Keratinocyte (primary cell): ENCODE measurements around the gene PPP1R3C. TPM values are rescaled to one million over a fixed set of nuclear protein-coding genes. Genes with fewer than 3 reads are reported as not detected.

Source experiments
- DNase-seq: peaks from one replicate; pipeline ENCODE4 v3.0.0-alpha.2; 2011; ENCODE audit warnings: low read depth, missing footprints, low spot score
- FAIRE-seq: peaks from 2 replicates; lab custom pipeline; 2011; peaks lifted over from hg19 to GRCh38; lab: Jason Lieb, UNC
- H2AFZ ChIP-seq: 2 replicates; pipeline ENCODE4 v1.6.0; 2012; ENCODE audit warnings: low read length, control low read depth, inconsistent platforms; ENCODE audit not compliant: control insufficient read depth
- H3K27ac ChIP-seq: 2 replicates; pipeline ENCODE4 v1.5.1; 2011; ENCODE audit warnings: low read length; ENCODE audit not compliant: control insufficient read depth, insufficient read depth
- H3K27me3 ChIP-seq: 3 replicates; pipeline ENCODE4 v1.6.0; 2011; ENCODE audit warnings: low read length; ENCODE audit not compliant: control insufficient read depth, insufficient read depth; ENCODE audit errors: extremely low read depth
- H3K36me3 ChIP-seq, 2 experiments: 2 replicates in 1 of 2; 3 replicates in 1 of 2; pipeline ENCODE4 v1.5.1; 2011; ENCODE audit warnings: low read length in 2 of 2, mild to moderate bottlenecking in 1 of 2; ENCODE audit not compliant: control insufficient read depth in 2 of 2, insufficient read depth in 2 of 2; ENCODE audit errors: extremely low read depth in 1 of 2
- H3K4me1 ChIP-seq: 3 replicates; pipeline ENCODE4 v1.5.1; 2011; ENCODE audit warnings: low read length; ENCODE audit not compliant: control insufficient read depth, insufficient read depth; ENCODE audit errors: extremely low read depth
- H3K4me2 ChIP-seq: 3 replicates; pipeline ENCODE4 v1.6.0; 2011; ENCODE audit warnings: low read depth, low read length; ENCODE audit not compliant: control insufficient read depth, insufficient read depth; ENCODE audit errors: extremely low read depth
- H3K4me3 ChIP-seq, 3 experiments: fragments of 200-600 bp in 1 of 3; sonication (generic) in 1 of 3; 2 replicates in 2 of 3; 3 replicates in 1 of 3; pipeline ENCODE4 v1.5.1; 2011 to 2016; ENCODE audit warnings: low read length in 3 of 3, mild to moderate bottlenecking in 3 of 3, control low read depth in 2 of 3, inconsistent platforms in 1 of 3, low read depth in 1 of 3, mixed read lengths in 1 of 3, mixed run types in 1 of 3, moderate library complexity in 1 of 3; ENCODE audit not compliant: control insufficient read depth in 2 of 3, insufficient read depth in 2 of 3; ENCODE audit errors: extremely low read depth in 1 of 3
- H3K79me2 ChIP-seq: 2 replicates; pipeline ENCODE4 v1.6.0; 2012; ENCODE audit warnings: low read length; ENCODE audit not compliant: control insufficient read depth, insufficient read depth
- H3K9ac ChIP-seq: 3 replicates; pipeline ENCODE4 v1.6.0; 2011; ENCODE audit warnings: low read length; ENCODE audit not compliant: control insufficient read depth, insufficient read depth; ENCODE audit errors: extremely low read depth
- H3K9me1 ChIP-seq: 3 replicates; pipeline ENCODE4 v1.6.0; 2011; ENCODE audit warnings: low read length; ENCODE audit not compliant: control insufficient read depth, insufficient read depth; ENCODE audit errors: extremely low read depth
- H3K9me3 ChIP-seq: 2 replicates; pipeline ENCODE4 v1.5.1; 2012; ENCODE audit warnings: low read depth, low read length; ENCODE audit not compliant: control insufficient read depth
- H4K20me1 ChIP-seq: 3 replicates; pipeline ENCODE4 v1.6.0; 2011; ENCODE audit warnings: low read length; ENCODE audit not compliant: control insufficient read depth, insufficient read depth; ENCODE audit errors: extremely low read depth
- EZH2 ChIP-seq: IDR thresholded peaks from one replicate; pipeline ENCODE4 v1.6.1; 2012; ENCODE audit warnings: inconsistent platforms, mild to moderate bottlenecking, low read length, moderate library complexity
- dilution Hi-C: fragments of 300-500 bp; cut with MboI; formaldehyde crosslinking; loops from one replicate; pipeline ENCODE4 v1.7.0; 2020; ENCODE audit warnings: low sequenced_read_pairs; ENCODE audit not compliant: extremely low pct_ligation_motif_present
- polyA plus RNA-seq, 5 experiments: library from polyadenylated mRNA; depleted of rRNA in 3 of 5; stranded (reverse) in 3 of 5; stranded (forward) in 1 of 5; unstranded in 1 of 5; fragments of >200 nt; gene quantifications; 1 replicate in 1 of 5; 2 replicates in 3 of 5; 3 replicates in 1 of 5; pipeline versions ENCODE4 v1.2.1 to v1.2.3, GENCODE V29; 2011 to 2012; ENCODE audit warnings: missing spikeins in 2 of 5, low read depth in 1 of 5, low replicate concordance in 1 of 5
- TF ChIP-seq, protein P1 (sequence below), 3 experiments: IDR thresholded peaks in 1 of 3; conservative IDR thresholded peaks in 1 of 3; optimal IDR thresholded peaks in 1 of 3; 2 replicates in 2 of 3; 3 replicates in 1 of 3; pipeline versions ENCODE3 to v1.5.1; 2011; ENCODE audit warnings: low read length in 3 of 3, mild to moderate bottlenecking in 3 of 3, moderate library complexity in 2 of 3, control low read depth in 1 of 3, inconsistent platforms in 1 of 3; ENCODE audit not compliant: insufficient read depth in 2 of 3; ENCODE audit errors: extremely low read depth in 1 of 3

PPP1R3C gene
- polyA plus RNA-seq, 1 donor (not counting 4 experiments of a cell fraction or from before 2014, with no cell fraction given), result 7.3 TPM

DNA sequence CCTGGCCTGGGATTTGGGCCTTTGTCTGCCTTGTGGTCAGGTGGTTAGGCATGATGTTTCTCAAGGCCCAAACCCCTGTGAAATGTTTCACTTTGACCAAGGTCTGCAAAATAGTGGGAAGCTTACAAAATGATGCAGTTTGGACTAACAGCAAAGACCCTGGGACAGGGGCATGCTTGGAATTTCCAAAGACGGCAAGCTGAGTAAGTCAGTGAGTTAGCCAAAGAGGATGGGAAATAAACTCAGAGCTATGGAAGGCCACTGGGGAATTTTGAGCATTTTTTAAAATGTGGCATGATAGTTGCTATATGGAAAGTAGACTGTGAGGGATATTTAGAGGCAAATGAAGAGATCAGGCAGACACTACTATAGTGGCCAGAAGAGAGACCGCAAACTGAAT lies 31.6 kb upstream of the PPP1R3C start:
- Histone ChIP-seq H3K36me3 (no peaks in the 10 kb centered on the region), H3K9me1 (no peaks in the 10 kb centered on the region), H3K9ac (no peak overlapping the region), H3K79me2 (no peaks in the 10 kb centered on the region), H3K27me3 (no peaks in the 10 kb centered on the region), H2AFZ (no peak overlapping the region), H3K4me3 (no peak overlapping the region), H4K20me1 (no peaks in the 10 kb centered on the region), H3K4me2 (no peak overlapping the region), H3K27ac (no peak overlapping the region), H3K9me3 (no peaks in the 10 kb centered on the region), H3K4me1 (no peaks in the 10 kb centered on the region)
- TF ChIP-seq, protein P1, sequence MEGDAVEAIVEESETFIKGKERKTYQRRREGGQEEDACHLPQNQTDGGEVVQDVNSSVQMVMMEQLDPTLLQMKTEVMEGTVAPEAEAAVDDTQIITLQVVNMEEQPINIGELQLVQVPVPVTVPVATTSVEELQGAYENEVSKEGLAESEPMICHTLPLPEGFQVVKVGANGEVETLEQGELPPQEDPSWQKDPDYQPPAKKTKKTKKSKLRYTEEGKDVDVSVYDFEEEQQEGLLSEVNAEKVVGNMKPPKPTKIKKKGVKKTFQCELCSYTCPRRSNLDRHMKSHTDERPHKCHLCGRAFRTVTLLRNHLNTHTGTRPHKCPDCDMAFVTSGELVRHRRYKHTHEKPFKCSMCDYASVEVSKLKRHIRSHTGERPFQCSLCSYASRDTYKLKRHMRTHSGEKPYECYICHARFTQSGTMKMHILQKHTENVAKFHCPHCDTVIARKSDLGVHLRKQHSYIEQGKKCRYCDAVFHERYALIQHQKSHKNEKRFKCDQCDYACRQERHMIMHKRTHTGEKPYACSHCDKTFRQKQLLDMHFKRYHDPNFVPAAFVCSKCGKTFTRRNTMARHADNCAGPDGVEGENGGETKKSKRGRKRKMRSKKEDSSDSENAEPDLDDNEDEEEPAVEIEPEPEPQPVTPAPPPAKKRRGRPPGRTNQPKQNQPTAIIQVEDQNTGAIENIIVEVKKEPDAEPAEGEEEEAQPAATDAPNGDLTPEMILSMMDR (optimal IDR thresholded peaks at IDR 0.05 in 1 of 3, IDR thresholded peaks at IDR 0.05 in 1 of 3, conservative IDR thresholded peaks at IDR 0.05 in 1 of 3; ENCODE audit: extremely low read depth in 1 of 3, insufficient read depth in 2 of 3, low read length in 3 of 3), result no peak
- no peak for TF ChIP-seq EZH2
- DNase-seq (no peak), FAIRE-seq (no peak)
- dilution Hi-C loops, result no loop called here

GRCh38 chr10:91662993-91663392 lies 30.1 kb upstream of the PPP1R3C start:
- Histone ChIP-seq H3K79me2 (no peaks in the 10 kb centered on the region), H3K27me3 (no peaks in the 10 kb centered on the region), H2AFZ (no peak overlapping the region), H3K9me1 (no peaks in the 10 kb centered on the region), H4K20me1 (no peaks in the 10 kb centered on the region), H3K4me1 (no peaks in the 10 kb centered on the region), H3K9me3 (no peaks in the 10 kb centered on the region), H3K9ac (no peak overlapping the region), H3K4me2 (no peak overlapping the region), H3K36me3 (no peaks in the 10 kb centered on the region), H3K27ac (no peak overlapping the region), H3K4me3 (no peak overlapping the region)
- FAIRE-seq, result no peak
- dilution Hi-C loops, result no loop called here
- no peak for TF ChIP-seq EZH2
- TF ChIP-seq, protein P1 (optimal IDR thresholded peaks at IDR 0.05 in 1 of 3, IDR thresholded peaks at IDR 0.05 in 1 of 3, conservative IDR thresholded peaks at IDR 0.05 in 1 of 3; ENCODE audit: extremely low read depth in 1 of 3, insufficient read depth in 2 of 3, low read length in 3 of 3), result no peak
- no peak for DNase-seq
